Islet precursor cell (in vitro differentiated cells): ENCODE data around the gene RELA.
A peak's percentile ranks its signal among the peaks of the same experiment; 100 is the strongest.

Experiments used
- DNase-seq: peaks from one replicate; pipeline ENCODE4 v3.0.0-alpha.2; 2018

RELA gene

DNA sequence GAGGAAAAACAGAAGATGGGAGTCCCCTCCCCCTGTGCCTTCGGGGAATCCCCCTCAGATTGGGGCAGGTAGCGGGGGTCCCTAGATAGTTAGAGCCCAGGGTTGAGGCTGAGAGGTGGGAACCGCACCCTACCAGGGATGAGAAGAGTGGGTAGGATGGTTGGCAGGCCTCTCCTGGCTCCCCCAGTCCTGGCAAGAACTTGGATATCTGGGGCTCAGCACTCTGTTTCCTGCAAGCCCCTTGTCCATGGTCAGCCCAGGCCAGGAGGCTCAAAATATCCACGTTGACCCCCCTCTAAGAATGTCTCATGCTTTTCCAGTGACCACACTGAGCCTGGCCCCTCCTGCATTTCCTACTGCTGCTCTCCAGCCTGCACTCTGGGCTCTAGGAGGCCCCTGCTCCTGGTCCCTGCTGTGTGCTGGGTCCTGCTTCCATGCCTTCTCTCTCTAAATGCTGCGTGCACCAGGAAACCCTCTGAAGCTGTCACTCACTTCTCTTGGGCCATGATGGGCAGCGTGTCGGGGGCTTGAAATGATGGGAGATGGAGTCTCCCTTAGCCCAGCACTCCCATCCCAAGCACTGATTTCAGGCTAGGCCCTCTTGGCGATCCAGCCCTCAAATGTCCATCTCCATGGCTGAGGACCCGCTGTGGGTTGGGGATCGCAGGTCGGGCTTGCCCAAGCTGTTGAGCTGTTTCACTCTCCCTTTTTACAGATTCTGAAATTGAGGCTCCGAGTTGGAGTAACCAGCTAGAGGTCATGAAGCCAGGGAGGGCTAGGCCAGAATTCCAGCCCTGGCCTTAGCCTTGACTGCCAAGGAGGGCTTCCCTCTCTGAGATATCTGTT is 50.7 kb downstream of the RELA start:
- DNase-seq: no peak

- DNase-seq: no peak
Measured at GRCh38 chr11:65611028-65611757, 51.5 kb downstream of the RELA start.

GRCh38 chr11:65610404-65610803 is 52.3 kb downstream of the RELA start:
- no peak for DNase-seq

DNA sequence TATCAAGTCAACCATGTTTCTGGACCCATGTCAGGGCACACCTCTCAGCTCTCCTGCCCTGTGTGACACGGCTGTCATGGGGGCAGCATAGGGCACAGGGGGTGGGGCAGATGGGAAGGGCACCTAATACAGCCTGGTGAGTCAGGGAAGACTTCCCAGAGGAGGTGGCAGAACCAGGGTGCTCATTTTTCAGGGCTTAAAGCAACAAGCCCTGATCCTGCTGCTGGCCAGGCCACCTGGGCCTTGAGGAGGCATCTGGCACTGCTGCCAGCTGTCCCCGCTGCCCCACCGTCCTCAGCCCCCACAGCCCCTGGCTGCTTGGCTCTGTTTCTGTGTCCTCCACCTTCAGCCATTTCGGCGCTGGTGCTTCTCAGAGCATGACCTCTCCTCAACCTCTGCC is 53.1 kb downstream of the RELA start:
- DNase-seq: no peak

- DNase-seq: no peak
Measured at GRCh38 chr11:65609229-65609628, 53.5 kb downstream of the RELA start.

DNA sequence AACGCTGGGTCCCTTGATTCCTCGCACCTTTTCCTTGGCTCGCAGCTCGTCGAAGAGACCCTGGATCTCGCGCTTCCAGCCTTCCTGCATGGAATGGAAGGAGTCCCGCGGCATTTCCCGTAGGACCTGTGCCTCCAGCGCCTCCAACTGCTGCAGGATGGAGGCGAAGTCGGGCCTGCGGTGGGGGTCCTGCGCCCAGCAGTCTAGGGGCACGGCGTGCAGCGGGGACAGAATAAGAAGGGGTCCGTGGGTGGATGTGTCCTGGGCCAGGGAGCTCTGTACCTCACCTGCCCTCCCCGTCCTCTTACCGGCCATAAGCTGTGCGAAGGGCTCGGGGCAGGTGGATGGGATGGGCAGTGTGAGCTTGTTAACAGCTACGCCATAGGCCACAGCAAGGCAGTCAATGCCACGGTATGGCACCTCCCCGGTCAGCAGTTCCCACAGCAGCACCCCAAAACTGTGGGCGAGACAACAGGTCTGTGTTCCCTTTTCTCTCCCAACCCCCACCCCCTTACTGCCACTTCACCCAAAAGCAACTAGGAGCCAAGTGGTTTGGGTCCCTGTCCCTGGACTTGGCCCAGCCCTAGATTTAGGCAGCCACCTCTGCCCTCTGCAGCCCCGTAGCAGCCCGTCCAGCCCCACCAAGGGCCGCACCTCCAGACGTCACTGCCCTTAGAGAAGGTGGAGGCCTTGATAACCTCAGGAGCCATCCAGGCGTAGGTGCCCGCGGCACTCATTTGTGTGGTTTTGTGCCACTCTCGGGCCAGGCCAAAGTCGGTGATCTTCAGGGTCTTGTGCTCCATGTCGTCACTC is 54.9 kb downstream of the RELA start:
- no peak for DNase-seq

DNA sequence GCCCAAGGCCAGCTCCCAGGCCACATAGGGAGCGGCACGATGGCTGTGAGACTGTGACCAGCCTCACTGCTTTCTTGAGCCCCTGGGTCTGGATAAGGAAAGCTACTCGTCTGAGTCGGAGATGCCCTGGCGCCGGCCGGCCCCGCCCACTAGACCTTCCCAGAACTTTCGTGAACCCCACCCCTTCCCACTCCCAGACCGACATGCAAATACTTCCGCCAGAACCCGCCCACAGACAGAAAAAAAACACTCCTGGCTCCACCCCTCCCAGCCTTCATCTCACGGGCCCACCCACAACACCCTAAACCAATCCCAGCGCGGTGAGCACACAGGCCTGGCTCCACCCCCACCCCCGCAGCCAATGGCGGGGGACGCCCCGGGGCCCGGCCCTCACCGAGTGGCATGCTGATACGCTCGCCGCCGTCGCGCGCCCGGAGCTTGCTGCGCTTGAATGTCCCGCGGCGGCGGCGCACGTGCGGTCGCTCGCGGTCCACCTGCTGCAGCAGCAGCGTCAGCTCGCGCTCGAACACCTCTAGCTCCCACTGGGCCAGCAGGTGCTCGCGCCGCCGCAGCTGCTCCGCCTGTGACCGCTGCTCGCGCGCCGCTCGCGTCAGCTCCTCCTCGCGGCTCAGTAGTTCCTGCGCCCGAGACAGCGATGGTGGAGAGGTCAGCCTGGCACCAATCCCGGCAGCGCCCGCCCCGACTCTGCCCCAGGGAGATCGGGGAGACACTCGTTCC is 55.7 kb downstream of the RELA start:
- DNase-seq: peak; percentile 99

DNA sequence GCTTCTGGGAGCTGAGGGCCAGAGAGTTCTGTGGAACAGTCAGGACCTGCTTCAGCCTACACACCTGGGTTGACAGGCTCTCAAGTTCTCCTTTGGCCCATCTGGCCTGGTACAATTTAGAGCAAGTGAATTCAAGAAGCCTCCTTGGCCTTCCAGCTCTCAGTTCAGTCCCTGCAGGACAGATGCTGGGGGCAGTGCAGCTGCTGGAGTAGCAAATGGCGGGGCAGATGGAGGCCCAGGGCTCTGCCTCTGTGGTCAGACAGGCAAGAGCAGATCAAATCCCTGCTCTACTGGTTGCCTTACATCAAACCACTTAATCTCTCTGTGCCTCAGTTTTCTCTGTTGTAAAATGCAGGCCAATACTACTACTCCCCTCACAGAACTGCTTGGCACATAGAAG is 58.5 kb downstream of the RELA start:
- no peak for DNase-seq
